HepG2 (cell line): ENCODE data around the gene CCDC144A. TPM values are rescaled to one million over a fixed set of nuclear protein-coding genes. Genes with fewer than 3 reads are reported as not detected.
"Not testable (repeated sequence)": the region's sequence is repeated elsewhere in the genome, so short reads cannot be mapped to it uniquely, and the experiment has no call there.

ENCODE experiments used
- CHD2 ChIP-seq: IDR thresholded peaks from 2 replicates; pipeline ENCODE4 v1.6.1; 2011; ENCODE audit warnings: low read depth, low read length, improper control_type of control experiment
- FOXO1 ChIP-seq: sonication (generic); formaldehyde crosslinking; IDR thresholded peaks from 2 replicates; pipeline ENCODE4 v1.4.0; 2020; ENCODE audit warnings: missing genetic modification reagents
- FOXP1 ChIP-seq, 2 experiments: fragments of 450-650 bp in 1 of 2; IDR thresholded peaks; 2 replicates each; pipeline ENCODE4 v1.6.1; 2017 to 2018; ENCODE audit warnings: antibody characterized with exemption in 1 of 2
- GABPA ChIP-seq, 2 experiments: IDR thresholded peaks; 2 replicates each; pipeline ENCODE4 v1.6.1; 2011 to 2016; ENCODE audit warnings: low read depth in 2 of 2, low read length in 1 of 2, missing biosample characterization in 1 of 2, missing genetic modification characterization in 1 of 2
- KLF16 ChIP-seq, 2 experiments: sonication (generic) in 1 of 2; formaldehyde crosslinking in 1 of 2; IDR thresholded peaks; 2 replicates each; pipeline versions ENCODE4 v1.6.1 to v1.8.0; 2016 to 2023; ENCODE audit warnings: missing genetic modification reagents in 2 of 2, missing compliant biosample characterization in 1 of 2
- ONECUT2 ChIP-seq: sonication (generic); formaldehyde crosslinking; IDR thresholded peaks from 2 replicates; pipeline ENCODE4 v1.4.0; 2020; ENCODE audit warnings: missing genetic modification reagents
- PAXIP1 ChIP-seq: sonication (generic); formaldehyde crosslinking; conservative IDR thresholded peaks from 2 replicates; pipeline ENCODE4 v1.4.0; 2020; ENCODE audit warnings: mild to moderate bottlenecking, missing genetic modification reagents, moderate library complexity
- POGZ ChIP-seq: sonication (generic); formaldehyde crosslinking; IDR thresholded peaks from 2 replicates; pipeline ENCODE4 v1.4.0; 2020; ENCODE audit warnings: mild to moderate bottlenecking, missing genetic modification reagents
- RARA ChIP-seq: IDR thresholded peaks from 2 replicates; pipeline ENCODE4 v1.6.1; 2016; ENCODE audit warnings: missing genetic modification reagents, missing compliant biosample characterization
- RXRB ChIP-seq: IDR thresholded peaks from 2 replicates; pipeline ENCODE4 v1.6.1; 2016; ENCODE audit warnings: borderline replicate concordance, missing genetic modification reagents, missing compliant biosample characterization
- SAP130 ChIP-seq: IDR thresholded peaks from 2 replicates; pipeline ENCODE4 v1.6.1; 2016; ENCODE audit warnings: low read depth
- ZNF574 ChIP-seq: sonication (generic); formaldehyde crosslinking; IDR thresholded peaks from 2 replicates; pipeline ENCODE4 v1.4.0; 2020; ENCODE audit warnings: missing genetic modification reagents
- ZNF580 ChIP-seq: IDR thresholded peaks from 2 replicates; pipeline ENCODE4 v1.6.1; 2016; ENCODE audit warnings: low read depth, borderline replicate concordance
- ZNF614 ChIP-seq: IDR thresholded peaks from 2 replicates; pipeline ENCODE4 v1.6.1; 2018; ENCODE audit warnings: missing biosample characterization, missing genetic modification reagents, inconsistent platforms, borderline replicate concordance
- polyA plus RNA-seq, 8 experiments: library from polyadenylated mRNA; depleted of rRNA in 3 of 8; stranded (reverse) in 7 of 8; unstranded in 1 of 8; fragments of >200 nt; fragmentation: Illumina TruSeq in 4 of 8; extraction: Trizol in 4 of 8; gene quantifications; 2 replicates each; pipeline versions ENCODE4 v1.2.1 to v1.2.3, GENCODE V29; 2011 to 2016; ENCODE audit warnings: low read depth in 4 of 8, missing spikeins in 1 of 8, mixed read lengths in 1 of 8; ENCODE audit not compliant: insufficient read depth in 1 of 8
- total RNA-seq, 5 experiments: library from RNA; depleted of rRNA; stranded (reverse); fragments of >200 nt; fragmentation: Illumina TruSeq; extraction: Trizol; gene quantifications; 2 replicates each; pipeline ENCODE4 v1.2.3, GENCODE V29; 2016; ENCODE audit warnings: low read depth in 1 of 5
- TF ChIP-seq, protein P1 (sequence below): sonication (generic); formaldehyde crosslinking; IDR thresholded peaks from 2 replicates; pipeline ENCODE4 v1.5.1; 2020; ENCODE audit warnings: mild to moderate bottlenecking, missing genetic modification reagents, borderline replicate concordance

The CCDC144A gene
- total and polyA plus RNA-seq, 2 of the 13 experiments (the other 11 are each of a cell fraction or from before 2014, with no cell fraction given), result 0.09 TPM; not detected in 1

DNA sequence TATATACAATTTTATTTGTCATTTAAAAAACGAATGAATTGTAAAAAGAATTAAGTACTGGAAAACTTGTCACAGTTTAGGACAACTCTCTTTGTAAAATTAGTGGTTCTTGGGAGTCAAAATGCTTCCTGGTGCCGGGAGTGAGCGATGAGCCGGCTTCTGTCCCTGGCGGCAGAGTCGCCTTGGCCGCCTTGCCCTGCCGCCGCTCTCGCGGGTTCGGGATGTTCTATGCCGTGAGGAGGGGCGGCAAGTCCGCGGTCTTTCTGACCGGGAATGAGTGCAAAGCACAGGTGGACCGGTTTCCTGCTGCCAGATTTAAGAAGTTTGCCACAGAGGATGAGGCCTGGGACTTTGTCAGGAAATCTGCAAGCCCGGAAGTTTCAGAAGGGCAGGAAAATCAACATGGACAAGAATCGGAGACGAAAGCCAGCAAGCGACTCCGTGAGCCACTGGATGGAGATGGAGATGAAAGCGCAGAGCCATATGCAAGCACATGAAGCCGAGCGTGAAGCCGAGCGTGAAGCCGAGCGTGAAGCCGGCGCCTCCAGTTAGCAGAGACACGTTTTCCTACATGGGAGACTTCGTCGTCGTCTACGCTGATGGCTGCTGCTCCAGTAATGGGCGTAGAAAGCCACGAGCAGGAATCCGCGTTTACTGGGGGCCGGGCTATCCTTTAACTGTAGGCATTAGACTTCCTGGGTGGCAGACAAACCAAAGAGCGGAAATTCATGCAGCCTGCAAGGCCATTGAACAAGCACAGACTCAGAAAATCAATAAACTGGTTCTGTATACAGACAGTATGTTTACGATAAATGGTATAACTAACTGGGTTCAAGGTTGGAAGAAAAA is 6.5 kb upstream of the CCDC144A start (continued):
- TF ChIP-seq PAXIP1 (CRISPR knock-in tag) (peak; percentile 73), POGZ (peak; percentile 70; the same call in 1 of the 2 replicates), FOXO1 (CRISPR knock-in tag) (peak; percentile 49; the same call in 1 of the 2 replicates), RARA (CRISPR knock-in tag) (peak; percentile 83), FOXP1 (IDR thresholded peaks at IDR 0.05) (0 out of 2 replicates have a peak, but pooled peaks have one; percentile 11), FOXP1 (CRISPR knock-in tag; IDR thresholded peaks at IDR 0.05) (peak; percentile 81), ZNF614 (CRISPR knock-in tag) (0 out of 2 replicates have a peak, but pooled peaks have one; percentile 44), CHD2 (peak; percentile 22; the same call in 1 of the 2 replicates), KLF16 (CRISPR knock-in tag; IDR thresholded peaks at IDR 0.05) (0 out of 4 replicates have a peak, but pooled peaks of 1 of the 2 experiments have one; percentile 35), ZNF574 (CRISPR knock-in tag) (0 out of 2 replicates have a peak, but pooled peaks have one; percentile 20), RXRB (CRISPR knock-in tag) (peak; percentile 77), SAP130 (CRISPR knock-in tag) (peak; percentile 32; the same call in 1 of the 2 replicates), ONECUT2 (CRISPR knock-in tag) (peak; percentile 93), GABPA (CRISPR knock-in tag; IDR thresholded peaks at IDR 0.05; ENCODE audit: low read depth) (peak; percentile 66), ZNF580 (CRISPR knock-in tag) (peak; percentile 57; the same call in 1 of the 2 replicates)
- TF ChIP-seq, protein P1, sequence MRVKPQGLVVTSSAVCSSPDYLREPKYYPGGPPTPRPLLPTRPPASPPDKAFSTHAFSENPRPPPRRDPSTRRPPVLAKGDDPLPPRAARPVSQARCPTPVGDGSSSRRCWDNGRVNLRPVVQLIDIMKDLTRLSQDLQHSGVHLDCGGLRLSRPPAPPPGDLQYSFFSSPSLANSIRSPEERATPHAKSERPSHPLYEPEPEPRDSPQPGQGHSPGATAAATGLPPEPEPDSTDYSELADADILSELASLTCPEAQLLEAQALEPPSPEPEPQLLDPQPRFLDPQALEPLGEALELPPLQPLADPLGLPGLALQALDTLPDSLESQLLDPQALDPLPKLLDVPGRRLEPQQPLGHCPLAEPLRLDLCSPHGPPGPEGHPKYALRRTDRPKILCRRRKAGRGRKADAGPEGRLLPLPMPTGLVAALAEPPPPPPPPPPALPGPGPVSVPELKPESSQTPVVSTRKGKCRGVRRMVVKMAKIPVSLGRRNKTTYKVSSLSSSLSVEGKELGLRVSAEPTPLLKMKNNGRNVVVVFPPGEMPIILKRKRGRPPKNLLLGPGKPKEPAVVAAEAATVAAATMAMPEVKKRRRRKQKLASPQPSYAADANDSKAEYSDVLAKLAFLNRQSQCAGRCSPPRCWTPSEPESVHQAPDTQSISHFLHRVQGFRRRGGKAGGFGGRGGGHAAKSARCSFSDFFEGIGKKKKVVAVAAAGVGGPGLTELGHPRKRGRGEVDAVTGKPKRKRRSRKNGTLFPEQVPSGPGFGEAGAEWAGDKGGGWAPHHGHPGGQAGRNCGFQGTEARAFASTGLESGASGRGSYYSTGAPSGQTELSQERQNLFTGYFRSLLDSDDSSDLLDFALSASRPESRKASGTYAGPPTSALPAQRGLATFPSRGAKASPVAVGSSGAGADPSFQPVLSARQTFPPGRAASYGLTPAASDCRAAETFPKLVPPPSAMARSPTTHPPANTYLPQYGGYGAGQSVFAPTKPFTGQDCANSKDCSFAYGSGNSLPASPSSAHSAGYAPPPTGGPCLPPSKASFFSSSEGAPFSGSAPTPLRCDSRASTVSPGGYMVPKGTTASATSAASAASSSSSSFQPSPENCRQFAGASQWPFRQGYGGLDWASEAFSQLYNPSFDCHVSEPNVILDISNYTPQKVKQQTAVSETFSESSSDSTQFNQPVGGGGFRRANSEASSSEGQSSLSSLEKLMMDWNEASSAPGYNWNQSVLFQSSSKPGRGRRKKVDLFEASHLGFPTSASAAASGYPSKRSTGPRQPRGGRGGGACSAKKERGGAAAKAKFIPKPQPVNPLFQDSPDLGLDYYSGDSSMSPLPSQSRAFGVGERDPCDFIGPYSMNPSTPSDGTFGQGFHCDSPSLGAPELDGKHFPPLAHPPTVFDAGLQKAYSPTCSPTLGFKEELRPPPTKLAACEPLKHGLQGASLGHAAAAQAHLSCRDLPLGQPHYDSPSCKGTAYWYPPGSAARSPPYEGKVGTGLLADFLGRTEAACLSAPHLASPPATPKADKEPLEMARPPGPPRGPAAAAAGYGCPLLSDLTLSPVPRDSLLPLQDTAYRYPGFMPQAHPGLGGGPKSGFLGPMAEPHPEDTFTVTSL (CRISPR knock-in tag), result peak; percentile 64; the same call in 1 of the 2 replicates
- TF ChIP-seq GABPA (IDR thresholded peaks at IDR 0.05; ENCODE audit: low read depth, low read length), result not testable (repeated sequence)
